ENCODE results near the gene FOXF2. TPM values are rescaled to one million over a fixed set of nuclear protein-coding genes. Genes with fewer than 3 reads are reported as not detected.
A peak's percentile ranks its signal among the peaks of the same experiment; 100 is the strongest.

FOXF2 gene
- total RNA-seq, 2 experiments from 2014 or later, result not detected

GRCh38 chr6:1424306-1424927 is 35.0 kb downstream of the FOXF2 start:
- peaks cover 10% of the 10 kb centered on the region for H3K9me3 Mint-ChIP-seq
- H3K4me1 Mint-ChIP-seq (ENCODE audit: low read depth), result peaks cover 3% of the 10 kb centered on the region
- intact Hi-C loops (cut with micrococcal nuclease), result no loop called here
- peak; percentile 40 for DNase-seq
- ChIA-PET CTCF (interaction anchor here (0.6 to 2.0 kb wide), 9 partner anchors 10 to 1236 kb away, joined by 3 to 7 read pairs (median 3); no protein-coding TSS in a partner anchor), POLR2A (no interaction called here)
- H3K27ac Mint-ChIP-seq, result no peak overlapping the region
- no peak overlapping the region for H3K4me3 Mint-ChIP-seq
- no peaks in the 10 kb centered on the region for H3K36me3 Mint-ChIP-seq
- H3K27me3 Mint-ChIP-seq, result peaks cover 27% of the 10 kb centered on the region

DNA sequence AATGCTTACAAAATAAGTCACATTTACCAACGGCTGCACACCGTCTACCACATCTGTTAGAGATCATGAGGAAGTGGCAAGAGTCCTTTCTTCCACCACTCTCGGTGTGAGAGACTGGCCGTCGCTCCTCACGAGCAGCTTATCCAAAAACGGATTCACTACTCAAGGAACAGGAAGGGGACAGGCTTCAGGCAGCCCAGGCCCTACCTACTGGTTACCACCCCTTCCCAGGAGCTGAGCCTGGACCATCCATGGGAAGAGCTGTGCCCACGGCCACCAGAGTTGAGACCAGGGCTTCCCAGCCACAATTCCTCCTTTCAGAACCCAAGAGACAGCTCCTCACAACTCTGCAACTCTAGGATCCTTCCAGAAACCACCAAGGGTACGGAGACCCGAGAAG is 37.0 kb downstream of the FOXF2 start:
- Mint-ChIP-seq H3K9me3 (no peaks in the 10 kb centered on the region), H3K4me3 (no peak overlapping the region), H3K27me3 (peaks cover 22% of the 10 kb centered on the region), H3K27ac (no peak overlapping the region), H3K36me3 (no peaks in the 10 kb centered on the region), H3K4me1 (ENCODE audit: low read depth) (peaks cover 3% of the 10 kb centered on the region)
- intact Hi-C loops (cut with micrococcal nuclease), result no loop called here
- ChIA-PET POLR2A (no interaction called here), CTCF (interaction anchor here (1.0 to 1.5 kb wide), 2 partner anchors 14 to 30 kb away, joined by 3 read pairs; no protein-coding TSS in a partner anchor)
- DNase-seq, result no peak

DNA sequence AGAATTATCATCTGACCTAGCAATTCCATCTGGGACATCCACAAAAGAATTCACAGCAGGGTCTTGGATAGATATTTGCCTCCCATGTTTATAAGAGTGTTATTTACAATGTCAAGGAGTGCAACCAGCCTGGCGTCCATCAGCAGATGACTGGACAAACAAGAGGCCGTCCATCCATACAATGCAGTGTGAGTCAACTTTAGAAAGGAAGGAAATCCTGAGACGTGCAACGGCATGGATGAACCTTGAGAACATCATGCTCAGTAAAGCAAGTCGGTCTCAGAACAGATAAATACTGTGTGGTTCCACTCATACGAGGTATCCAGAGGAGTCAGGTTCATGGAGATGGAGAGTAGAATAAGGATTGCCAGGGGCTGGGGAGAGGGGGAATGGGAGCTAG is 46.4 kb downstream of the FOXF2 start:
- intact Hi-C loops (cut with micrococcal nuclease), result loop anchor here (1.0 to 5.0 kb wide), 2 partner anchors 39 to 638 kb away; no protein-coding TSS in a partner anchor

GRCh38 chr6:1436334-1437306 is 47.2 kb downstream of the FOXF2 start:
- peaks cover 35% of the 10 kb centered on the region for H3K27me3 Mint-ChIP-seq
- CTCF ChIA-PET, result interaction anchor here (0.6 to 4.0 kb wide), 17 partner anchors 12 to 851 kb away, joined by 3 to 17 read pairs (median 3); no protein-coding TSS in a partner anchor
- intact Hi-C loops (cut with micrococcal nuclease), result loop anchor here (1.0 to 5.0 kb wide), 2 partner anchors 39 to 638 kb away; no protein-coding TSS in a partner anchor
- POLR2A ChIA-PET, result no interaction called here
- H3K9me3 Mint-ChIP-seq, result no peaks in the 10 kb centered on the region
- no peaks in the 10 kb centered on the region for H3K36me3 Mint-ChIP-seq
- DNase-seq, result peak; percentile 32
- H3K27ac Mint-ChIP-seq, result no peak overlapping the region
- H3K4me1 Mint-ChIP-seq (ENCODE audit: low read depth), result no peaks in the 10 kb centered on the region
- H3K4me3 Mint-ChIP-seq, result no peak overlapping the region

More for the DNA sequence above, 46.4 kb downstream of the FOXF2 start:
- no peak overlapping the region for H3K27ac Mint-ChIP-seq
- no peak for DNase-seq
- H3K9me3 Mint-ChIP-seq, result no peaks in the 10 kb centered on the region
- H3K4me1 Mint-ChIP-seq (ENCODE audit: low read depth), result no peaks in the 10 kb centered on the region
- CTCF ChIA-PET, result interaction anchor here (1.3 to 4.0 kb wide), 4 partner anchors 13 to 842 kb away, joined by 4 to 17 read pairs (median 4); no protein-coding TSS in a partner anchor
- no peak overlapping the region for H3K4me3 Mint-ChIP-seq
- H3K36me3 Mint-ChIP-seq, result no peaks in the 10 kb centered on the region
- H3K27me3 Mint-ChIP-seq, result peaks cover 33% of the 10 kb centered on the region
- POLR2A ChIA-PET, result no interaction called here

- no peak for DNase-seq
- H3K4me1 Mint-ChIP-seq (ENCODE audit: low read depth), result no peaks in the 10 kb centered on the region
- H3K36me3 Mint-ChIP-seq, result no peaks in the 10 kb centered on the region
- H3K4me3 Mint-ChIP-seq, result no peak overlapping the region
- CTCF ChIA-PET, result interaction anchor here (0.5 to 4.0 kb wide), 6 partner anchors 86 to 1196 kb away, joined by 3 to 17 read pairs (median 3); no protein-coding TSS in a partner anchor
- POLR2A ChIA-PET, result no interaction called here
- H3K27ac Mint-ChIP-seq, result no peak overlapping the region
- peaks cover 3% of the 10 kb centered on the region for H3K9me3 Mint-ChIP-seq
- intact Hi-C loops (cut with micrococcal nuclease), result loop anchor here (5.0 kb wide), 1 partner anchor 40 kb away; no protein-coding TSS in a partner anchor
- H3K27me3 Mint-ChIP-seq, result peaks cover 39% of the 10 kb centered on the region
These were observed 48.4 kb downstream of the FOXF2 start for GRCh38 chr6:1437553-1438406.

GRCh38 chr6:1438471-1438881 is 49.1 kb downstream of the FOXF2 start:
- POLR2A ChIA-PET, result no interaction called here
- peaks cover 37% of the 10 kb centered on the region for H3K27me3 Mint-ChIP-seq
- intact Hi-C loops (cut with micrococcal nuclease), result loop anchor here (5.0 kb wide), 1 partner anchor 41 kb away; no protein-coding TSS in a partner anchor

GRCh38 chr6:1439349-1439748 is 50.0 kb downstream of the FOXF2 start:
- no peak for DNase-seq
- Mint-ChIP-seq H3K27me3 (peaks cover 37% of the 10 kb centered on the region), H3K4me3 (no peak overlapping the region), H3K36me3 (no peaks in the 10 kb centered on the region), H3K4me1 (ENCODE audit: low read depth) (no peaks in the 10 kb centered on the region), H3K9me3 (peaks cover 3% of the 10 kb centered on the region), H3K27ac (no peak overlapping the region)
- intact Hi-C loops (cut with micrococcal nuclease), result loop anchor here (5.0 kb wide), 1 partner anchor 42 kb away; no protein-coding TSS in a partner anchor
- ChIA-PET POLR2A (interaction anchor here (0.7 kb wide), 1 partner anchor 615 kb away, joined by 3 read pairs; no protein-coding TSS in a partner anchor), CTCF (no interaction called here)

More at GRCh38 chr6:1438471-1438881, 49.1 kb downstream of the FOXF2 start:
- no peaks in the 10 kb centered on the region for H3K36me3 Mint-ChIP-seq
- peaks cover 3% of the 10 kb centered on the region for H3K9me3 Mint-ChIP-seq
- H3K27ac Mint-ChIP-seq, result no peak overlapping the region
- DNase-seq, result no peak
- H3K4me3 Mint-ChIP-seq, result no peak overlapping the region
- CTCF ChIA-PET, result interaction anchor here (0.7 to 4.0 kb wide), 3 partner anchors 180 to 844 kb away, joined by 3 to 17 read pairs (median 12); no protein-coding TSS in a partner anchor
- H3K4me1 Mint-ChIP-seq (ENCODE audit: low read depth), result no peaks in the 10 kb centered on the region

DNA sequence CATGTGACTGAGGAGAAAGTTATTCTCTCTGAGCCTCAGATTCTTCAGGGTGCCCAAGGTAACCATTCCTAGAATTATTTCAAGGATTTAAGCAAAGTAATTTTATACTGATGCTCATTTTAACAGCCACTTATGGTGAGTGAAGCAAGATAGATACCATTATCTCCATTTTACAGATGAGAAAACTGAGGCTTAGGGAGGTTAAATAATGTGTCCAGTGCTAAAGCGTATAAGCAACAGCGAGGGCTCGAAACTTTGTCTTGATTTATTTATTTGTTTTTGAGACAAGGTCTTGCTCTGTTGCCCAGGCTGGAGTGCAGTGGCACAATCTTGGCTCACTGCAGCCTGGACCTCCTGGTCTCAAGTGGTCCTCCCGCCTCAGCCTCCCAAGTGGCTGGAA is 53.6 kb downstream of the FOXF2 start:
- no peak overlapping the region for H3K4me3 Mint-ChIP-seq
- H3K9me3 Mint-ChIP-seq, result peaks cover 3% of the 10 kb centered on the region
- no peak overlapping the region for H3K27ac Mint-ChIP-seq
- ChIA-PET POLR2A (no interaction called here), CTCF (no interaction called here)
- DNase-seq, result no peak
- intact Hi-C loops (cut with micrococcal nuclease), result no loop called here
- peaks cover 19% of the 10 kb centered on the region for H3K27me3 Mint-ChIP-seq
- no peaks in the 10 kb centered on the region for H3K4me1 Mint-ChIP-seq (ENCODE audit: low read depth)
- no peaks in the 10 kb centered on the region for H3K36me3 Mint-ChIP-seq

Small RNA genes lying within 50 kb of the gene (microRNA-seq; reads per million reads assigned to microRNA genes)
- gene MIR6720 (ENCODE audit: borderline microRNAs expressed, borderline number of aligned reads, borderline replicate concordance), result 1.2 reads per million

Other genes with a start within 250 kb of the FOXF2 start
- not detected for gene FOXQ1, start 77.5 kb upstream of the FOXF2 start, total RNA-seq
- gene FOXC1, start 220.3 kb downstream of the FOXF2 start, total RNA-seq, result under 1 TPM; 0.05 to 0.07 TPM

All from activated CD4-positive, alpha-beta memory T cell treated with anti-CD3 and anti-CD28 coated beads for 36 hours (primary cell).